ENCODE data around the gene NEK4.

- TF ChIP-seq CTCF (IDR thresholded peaks at IDR 0.05; ENCODE audit: insufficient read depth, low read depth, low read length) (no peak), EZH2 (IDR thresholded peaks at IDR 0.05; ENCODE audit: insufficient read depth, low read length) (no peak)
Observed at GRCh38 chr3:52660046-52660445, 110.7 kb downstream of the NEK4 start.

Measured in astrocyte (in vitro differentiated cells and primary cell).